Thyroid gland (tissue), 4 donors: ENCODE data around the gene KIFBP.

Experiments used
- CTCF ChIP-seq, 6 experiments: fragments of 200-600 bp in 3 of 6; fragments of 450-650 bp in 3 of 6; sonication (generic) in 3 of 6; IDR thresholded peaks; one replicate each; pipeline ENCODE4 v1.5.1; 2016 to 2019; ENCODE audit warnings: antibody characterized with exemption in 6 of 6, mild to moderate bottlenecking in 2 of 6, inconsistent platforms in 1 of 6, moderate library complexity in 1 of 6
- POLR2A ChIP-seq, 2 donors: fragments of 450-650 bp; IDR thresholded peaks; one replicate each; pipeline ENCODE4 v1.6.1; 2017; ENCODE audit warnings: antibody characterized with exemption in 2 of 2, mild to moderate bottlenecking in 2 of 2, moderate library complexity in 1 of 2

- TF ChIP-seq CTCF (IDR thresholded peaks at IDR 0.05) (no peak), POLR2A (IDR thresholded peaks at IDR 0.05) (no peak)
Observed at GRCh38 chr10:69057261-69057950, 68.8 kb downstream of the KIFBP start.
